ENCODE results near the gene TMEM170B. TPM values are rescaled to one million over a fixed set of nuclear protein-coding genes. Genes with fewer than 3 reads are reported as not detected.
A peak's percentile ranks its signal among the peaks of the same experiment; 100 is the strongest.

The TMEM170B gene
- polyA plus RNA-seq, 1 donor: 10.7 TPM

DNA sequence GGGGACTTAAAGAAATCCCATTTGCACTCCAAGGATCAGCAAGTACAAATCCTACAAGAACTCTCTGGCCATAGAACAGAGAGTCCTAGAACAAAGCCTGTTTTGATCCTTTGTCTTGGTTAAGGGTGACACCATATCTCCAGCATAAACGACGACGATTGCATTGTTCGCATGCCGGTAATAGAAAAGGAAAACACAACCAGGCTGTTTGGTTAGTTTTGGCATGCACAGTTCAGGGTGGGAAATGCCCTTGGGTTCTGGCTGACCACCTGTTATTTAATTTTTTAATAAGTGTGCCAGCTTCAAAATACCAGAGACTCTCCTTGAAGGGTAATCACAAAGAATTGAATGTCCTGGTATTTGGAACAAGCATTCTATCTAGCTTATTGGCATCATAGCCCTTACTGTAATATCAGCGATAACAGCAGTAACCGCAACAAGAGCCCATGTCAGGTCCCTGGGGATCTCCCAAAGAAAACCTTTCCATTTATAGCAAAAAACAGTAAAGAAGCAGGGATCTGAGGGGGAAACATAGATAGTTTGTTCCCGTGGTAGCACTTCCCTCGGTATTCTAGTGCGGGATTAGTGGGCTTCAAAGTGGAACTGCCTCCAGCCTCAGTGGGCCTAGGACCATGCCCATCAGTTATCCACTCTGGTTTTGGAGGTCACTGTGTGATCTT lies 77.1 kb downstream of the TMEM170B start:
- no peak for DNase-seq

GRCh38 chr6:11615214-11615602 lies 77.7 kb downstream of the TMEM170B start:
- no peak for DNase-seq

DNA sequence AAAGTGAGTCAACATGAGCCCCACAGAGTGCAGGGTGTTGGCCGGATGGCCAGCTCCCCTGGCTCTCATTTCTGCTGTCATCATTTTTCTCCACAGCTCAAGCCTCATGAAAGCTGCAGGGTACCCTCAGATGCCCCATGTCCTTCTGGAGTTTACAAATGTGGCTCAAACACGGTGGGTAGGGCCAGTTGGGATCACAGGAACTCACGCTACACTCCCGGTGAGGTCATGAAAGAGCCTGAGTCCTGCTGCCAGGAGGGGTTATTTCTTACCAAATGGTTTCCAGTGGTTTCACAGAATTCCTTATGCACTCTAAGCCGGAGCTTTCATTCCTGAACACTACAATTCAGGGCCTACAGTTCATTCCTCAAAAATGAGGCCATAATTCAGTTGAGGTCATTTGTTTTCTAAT lies 78.7 kb downstream of the TMEM170B start:
- DNase-seq: no peak

- no peak for DNase-seq
Observed at GRCh38 chr6:11618533-11618932, 81.0 kb downstream of the TMEM170B start.

- peak; percentile 53 for DNase-seq
Observed at GRCh38 chr6:11621119-11621518, 83.6 kb downstream of the TMEM170B start.

GRCh38 chr6:11622156-11622555 lies 84.6 kb downstream of the TMEM170B start:
- no peak for DNase-seq

DNA sequence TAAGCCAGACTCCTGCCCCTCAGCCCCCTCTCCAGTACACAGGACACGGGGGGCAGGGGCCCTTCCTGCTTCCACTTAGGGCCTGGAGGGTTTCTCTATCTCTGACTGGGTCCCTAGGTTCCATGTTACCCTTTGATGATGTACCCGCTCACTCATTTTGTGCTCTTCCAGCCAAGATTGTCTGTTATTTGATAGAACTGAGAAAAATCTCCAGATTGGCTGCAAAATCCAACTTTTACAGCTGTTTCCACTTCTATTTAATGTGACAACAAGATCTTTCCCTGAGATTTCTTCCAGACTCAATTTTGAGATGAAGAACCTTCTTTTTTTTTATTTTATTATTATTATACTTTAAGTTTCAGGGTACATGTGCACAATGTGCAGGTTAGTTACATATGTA lies 85.7 kb downstream of the TMEM170B start:
- DNase-seq: no peak

DNA sequence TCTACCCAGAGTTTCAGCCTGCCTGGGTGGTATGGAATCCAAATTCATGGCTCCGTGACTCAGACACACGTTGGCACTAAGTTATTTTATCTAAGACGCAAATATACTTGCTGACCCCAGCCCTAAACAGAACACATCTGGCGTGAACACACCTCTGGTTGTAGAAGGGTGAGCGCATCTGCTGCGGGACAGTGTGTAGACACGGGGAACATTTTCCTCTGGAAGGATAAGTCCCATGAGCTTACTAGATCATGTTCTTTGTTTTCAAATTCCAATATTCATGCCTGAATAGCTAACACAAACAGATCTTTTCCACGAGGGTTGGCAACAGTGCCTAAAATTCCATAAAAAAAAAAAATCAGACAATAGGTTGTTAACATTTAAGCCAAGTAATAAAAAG lies 87.8 kb downstream of the TMEM170B start:
- no peak for DNase-seq

- no peak for DNase-seq
Observed at GRCh38 chr6:11626356-11626755, 88.8 kb downstream of the TMEM170B start.

DNA sequence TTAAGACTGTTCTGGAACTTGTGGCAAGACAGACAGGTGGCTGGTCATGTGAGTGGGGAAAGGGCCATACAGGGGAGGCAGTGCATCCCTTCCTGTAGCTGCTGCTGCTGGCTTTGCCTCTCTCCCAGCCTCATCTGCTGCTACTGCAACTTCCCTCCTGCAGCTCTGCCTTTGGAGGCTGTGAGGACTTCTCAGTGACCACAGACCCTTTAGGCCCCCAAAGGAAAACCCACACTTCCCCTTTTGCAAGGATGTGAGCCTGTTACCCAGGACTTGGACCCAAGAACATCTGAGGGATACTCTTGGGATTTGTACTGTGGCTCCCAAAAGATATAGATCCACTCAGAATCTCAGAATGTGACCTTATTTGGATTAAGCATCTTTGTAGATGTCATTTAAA lies 91.0 kb downstream of the TMEM170B start:
- no peak for DNase-seq

GRCh38 chr6:11631008-11631407 lies 93.5 kb downstream of the TMEM170B start:
- DNase-seq: no peak

GRCh38 chr6:11631539-11631938 lies 94.0 kb downstream of the TMEM170B start:
- DNase-seq: no peak

GRCh38 chr6:11632231-11632630 lies 94.7 kb downstream of the TMEM170B start:
- DNase-seq: no peak

- no peak for DNase-seq
Observed at GRCh38 chr6:11632795-11633511, 95.4 kb downstream of the TMEM170B start.

Other genes starting within 250 kb of the TMEM170B start
- gene ADTRP, start 241.1 kb downstream of the TMEM170B start, polyA plus RNA-seq (ENCODE audit: insufficient read length): 1.2 TPM

Measured in left kidney (tissue), 2 donors.